ENCODE data around the gene SLC6A6. TPM values are rescaled to one million over a fixed set of nuclear protein-coding genes. Genes with fewer than 3 reads are reported as not detected.

The SLC6A6 gene
- total RNA-seq, 4 donors from 2014 or later: 35.7 to 75.2 (median 56.4) TPM

- no peak for TF ChIP-seq CTCF (IDR thresholded peaks at IDR 0.05)
- DNase-seq (ENCODE audit: low spot score): no peak
- no peak for ATAC-seq (ENCODE audit: low FRiP score)
Measured at GRCh38 chr3:14389716-14390115, 12.7 kb upstream of the SLC6A6 start.

GRCh38 chr3:14391033-14391432 is 11.4 kb upstream of the SLC6A6 start:
- no peak for TF ChIP-seq CTCF (IDR thresholded peaks at IDR 0.05)
- DNase-seq (ENCODE audit: low spot score): no peak
- ATAC-seq (ENCODE audit: low FRiP score): peak; percentile 70

- no peak for TF ChIP-seq CTCF (IDR thresholded peaks at IDR 0.05)
- ATAC-seq (ENCODE audit: low FRiP score) (no peak), DNase-seq (ENCODE audit: low spot score) (no peak)
Measured at GRCh38 chr3:14392231-14392630, 10.2 kb upstream of the SLC6A6 start.

GRCh38 chr3:14392803-14393319 is 9.5 kb upstream of the SLC6A6 start:
- ATAC-seq (ENCODE audit: low FRiP score): no peak
- DNase-seq (ENCODE audit: low spot score): no peak
- no peak for TF ChIP-seq CTCF (IDR thresholded peaks at IDR 0.05)

GRCh38 chr3:14393440-14394106 is 8.8 kb upstream of the SLC6A6 start:
- no peak for TF ChIP-seq CTCF (IDR thresholded peaks at IDR 0.05)
- DNase-seq (ENCODE audit: low spot score) (no peak), ATAC-seq (ENCODE audit: low FRiP score) (no peak)

- ATAC-seq (ENCODE audit: low FRiP score): no peak
- no peak for DNase-seq (ENCODE audit: low spot score)
- TF ChIP-seq CTCF (IDR thresholded peaks at IDR 0.05): no peak
Measured at GRCh38 chr3:14396031-14396692, 6.2 kb upstream of the SLC6A6 start.

- ATAC-seq (ENCODE audit: low FRiP score) (no peak), DNase-seq (ENCODE audit: low spot score) (no peak)
- no peak for TF ChIP-seq CTCF (IDR thresholded peaks at IDR 0.05)
Measured at GRCh38 chr3:14397046-14397445, 5.4 kb upstream of the SLC6A6 start.

All from omental fat pad (tissue), 4 donors.